DOHH2 (cell line): ENCODE results near the gene TRMT112.
A peak's percentile ranks its signal among the peaks of the same experiment; 100 is the strongest.

Experiments used
- H3F3A ChIP-seq: fragments of 200-600 bp; sonication (generic), shearing (Covaris generic); 2 replicates; pipeline ENCODE4 v1.6.0; 2016; ENCODE audit warnings: antibody characterized with exemption, mild to moderate bottlenecking; ENCODE audit not compliant: control insufficient read depth, insufficient read depth
- H3K27ac ChIP-seq: fragments of 200-600 bp; sonication (generic); 2 replicates; pipeline ENCODE4 v1.5.1; 2014; ENCODE audit warnings: low read depth, mild to moderate bottlenecking, low read length, moderate library complexity
- H3K27me3 ChIP-seq: fragments of 200-600 bp; sonication (generic); 2 replicates; pipeline ENCODE4 v1.6.1; 2014; ENCODE audit warnings: mild to moderate bottlenecking, low read length, mixed read lengths; ENCODE audit not compliant: control insufficient read depth
- H3K36me3 ChIP-seq: fragments of 200-600 bp; sonication (generic); 2 replicates; pipeline ENCODE4 v1.6.1; 2014; ENCODE audit warnings: mild to moderate bottlenecking, low read length, moderate library complexity, mixed read lengths; ENCODE audit not compliant: control insufficient read depth
- H3K4me1 ChIP-seq: fragments of 200-600 bp; sonication (generic); 2 replicates; pipeline ENCODE4 v1.6.1; 2014; ENCODE audit warnings: mild to moderate bottlenecking, low read length, mixed read lengths; ENCODE audit not compliant: control insufficient read depth
- H3K4me2 ChIP-seq: fragments of 200-600 bp; sonication (generic); 2 replicates; pipeline ENCODE4 v1.6.0; 2014; ENCODE audit warnings: mild to moderate bottlenecking, low read length, moderate library complexity
- H3K4me3 ChIP-seq: fragments of 200-600 bp; sonication (generic); 2 replicates; pipeline ENCODE4 v1.5.1; 2014; ENCODE audit warnings: mild to moderate bottlenecking, low read length, mixed read lengths
- H3K79me2 ChIP-seq: fragments of 200-600 bp; sonication (generic); 2 replicates; pipeline ENCODE4 v1.6.1; 2014; ENCODE audit warnings: mild to moderate bottlenecking, low read length, mixed read lengths; ENCODE audit not compliant: control insufficient read depth
- H3K9me2 ChIP-seq: fragments of 200-600 bp; sonication (generic); replicated peaks from 2 replicates; pipeline ENCODE4 v1.6.1; 2014; ENCODE audit warnings: mild to moderate bottlenecking, low read length, mixed read lengths; ENCODE audit not compliant: control insufficient read depth
- H3K9me3 ChIP-seq: fragments of 200-600 bp; sonication (generic); 2 replicates; pipeline ENCODE4 v1.6.1; 2014; ENCODE audit warnings: antibody characterized with exemption, low read length, mixed read lengths; ENCODE audit not compliant: control insufficient read depth, insufficient read depth
- H4K20me1 ChIP-seq: fragments of 200-600 bp; sonication (generic); 2 replicates; pipeline ENCODE4 v1.6.0; 2014; ENCODE audit warnings: low read depth, mild to moderate bottlenecking, antibody characterized with exemption, low read length, moderate library complexity; ENCODE audit not compliant: control insufficient read depth, insufficient read depth
- CTCF ChIP-seq: fragments of 200-600 bp; sonication (generic); IDR thresholded peaks from one replicate; pipeline ENCODE4 v1.5.1; 2014; ENCODE audit warnings: antibody characterized with exemption, mild to moderate bottlenecking, low read depth, low read length; ENCODE audit not compliant: poor library complexity, severe bottlenecking
- EZH2phosphoT487 ChIP-seq: fragments of 200-600 bp; sonication (generic); IDR thresholded peaks from 2 replicates; pipeline ENCODE4 v1.6.1; 2017; ENCODE audit warnings: borderline replicate concordance, mild to moderate bottlenecking, antibody characterized with exemption, low read length, moderate library complexity, mixed read lengths

Gene TRMT112

GRCh38 chr11:64317325-64317960, at the start of gene TRMT112:
Gene TRMT112 (minus strand): TSS chr11:64317559. CDS start chr11:64317526, 33 bp downstream.
- H3K27me3 ChIP-seq, result no peaks in the 10 kb centered on the region
- H3K79me2 ChIP-seq, result peaks cover 48% of the 10 kb centered on the region
- H3F3A ChIP-seq, result peaks cover 19% of the 10 kb centered on the region
- peaks cover 28% of the 10 kb centered on the region for H3K4me1 ChIP-seq
- TF ChIP-seq EZH2phosphoT487 (no peak), CTCF (no peak)
- H3K9me2 ChIP-seq, result no peaks in the 10 kb centered on the region
- peak within 1 kb of the TSS; percentile 79 for H3K4me2 ChIP-seq
- H3K27ac ChIP-seq, result peak within 1 kb of the TSS; percentile 93
- no peaks in the 10 kb centered on the region for H4K20me1 ChIP-seq
- peaks cover 67% of the 10 kb centered on the region for H3K36me3 ChIP-seq
- no peaks in the 10 kb centered on the region for H3K9me3 ChIP-seq
- peak within 1 kb of the TSS; percentile 91 for H3K4me3 ChIP-seq

GRCh38 chr11:64366751-64367150, 49.4 kb upstream of the TRMT112 start:
- H3K27me3 ChIP-seq, result no peaks in the 10 kb centered on the region
- H3K4me3 ChIP-seq, result no peak overlapping the region
- peaks cover 14% of the 10 kb centered on the region for H3K4me1 ChIP-seq
- peaks cover 24% of the 10 kb centered on the region for H3K36me3 ChIP-seq
- H3K79me2 ChIP-seq, result no peaks in the 10 kb centered on the region
- H3F3A ChIP-seq, result peaks cover 8% of the 10 kb centered on the region; the same call in 1 of the 2 replicates
- no peaks in the 10 kb centered on the region for H3K9me2 ChIP-seq
- no peak for TF ChIP-seq EZH2phosphoT487
- TF ChIP-seq CTCF, result no peak
- no peak overlapping the region for H3K27ac ChIP-seq
- H3K9me3 ChIP-seq, result no peaks in the 10 kb centered on the region
- no peak overlapping the region for H3K4me2 ChIP-seq
- no peaks in the 10 kb centered on the region for H4K20me1 ChIP-seq

- no peaks in the 10 kb centered on the region for H3K9me3 ChIP-seq
- no peak overlapping the region for H3K4me3 ChIP-seq
- TF ChIP-seq CTCF (no peak), EZH2phosphoT487 (no peak)
- H3K27ac ChIP-seq, result 0 out of 2 replicates have a peak overlapping the region, but pooled peaks have one; percentile 22
- no peaks in the 10 kb centered on the region for H3K9me2 ChIP-seq
- H3K79me2 ChIP-seq, result no peaks in the 10 kb centered on the region
- H3K4me2 ChIP-seq, result no peak overlapping the region
- peaks cover 8% of the 10 kb centered on the region; the same call in 1 of the 2 replicates for H3F3A ChIP-seq
- peaks cover 21% of the 10 kb centered on the region for H3K4me1 ChIP-seq
- peaks cover 26% of the 10 kb centered on the region for H3K36me3 ChIP-seq
- H4K20me1 ChIP-seq, result no peaks in the 10 kb centered on the region
- H3K27me3 ChIP-seq, result no peaks in the 10 kb centered on the region
These were observed 47.6 kb upstream of the TRMT112 start for GRCh38 chr11:64364911-64365310.
